Stimulated activated CD8-positive, alpha-beta memory T cell treated with anti-CD3 and anti-CD28 coated beads, Interleukin-7, amount 100 ng/mL, for 48 hours (primary cell): ENCODE measurements around the gene MPV17L2.
A peak's percentile ranks its signal among the peaks of the same experiment; 100 is the strongest.
"Not testable (repeated sequence)": the region's sequence is repeated elsewhere in the genome, so short reads cannot be mapped to it uniquely, and the experiment has no call there.

Experiments
- DNase-seq, 2 donors: peaks; one replicate each; pipeline ENCODE4 v3.0.0-alpha.2; 2020; ENCODE audit warnings: low read depth in 1 of 2; ENCODE audit errors: extremely low read depth in 1 of 2

MPV17L2 gene

DNA sequence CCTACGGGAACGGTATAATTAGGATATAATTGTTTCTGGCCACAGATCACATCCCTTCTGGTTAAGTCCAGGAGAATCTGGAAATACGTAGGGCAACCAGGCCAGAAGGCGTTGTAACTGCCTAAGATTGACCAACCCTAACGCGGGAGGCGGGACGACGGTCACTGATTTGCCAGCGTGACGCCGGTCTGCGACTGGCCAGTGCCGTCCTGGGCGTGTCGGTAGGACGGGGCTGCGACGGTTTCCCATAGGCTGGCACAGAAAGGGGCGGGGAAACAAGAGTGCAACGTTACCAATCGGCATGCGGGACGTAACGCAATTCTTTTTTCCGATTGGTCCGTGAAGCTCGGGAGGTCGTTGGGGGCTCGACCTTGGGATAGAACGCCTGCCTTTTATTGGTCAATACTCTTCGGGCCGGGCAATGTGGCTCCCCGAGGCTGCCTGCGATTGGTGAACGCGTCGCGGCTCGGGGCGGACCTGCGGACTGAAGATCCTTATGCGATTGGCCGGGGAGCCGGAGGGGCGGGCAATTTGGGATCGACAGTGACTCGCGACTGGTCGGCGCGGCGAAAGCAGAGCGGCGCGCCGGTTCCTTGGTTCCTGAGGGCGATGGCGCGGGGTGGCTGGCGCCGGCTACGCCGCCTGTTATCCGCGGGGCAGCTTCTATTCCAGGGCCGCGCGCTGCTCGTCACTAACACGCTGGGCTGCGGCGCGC, at the start of gene MPV17L2:
Gene MPV17L2 (plus strand): TSS at position 546 of the 715 bp plus-strand sequence. CDS start 64 bp downstream, at position 610.
- peak; percentile 97 to 99 for DNase-seq

DNA sequence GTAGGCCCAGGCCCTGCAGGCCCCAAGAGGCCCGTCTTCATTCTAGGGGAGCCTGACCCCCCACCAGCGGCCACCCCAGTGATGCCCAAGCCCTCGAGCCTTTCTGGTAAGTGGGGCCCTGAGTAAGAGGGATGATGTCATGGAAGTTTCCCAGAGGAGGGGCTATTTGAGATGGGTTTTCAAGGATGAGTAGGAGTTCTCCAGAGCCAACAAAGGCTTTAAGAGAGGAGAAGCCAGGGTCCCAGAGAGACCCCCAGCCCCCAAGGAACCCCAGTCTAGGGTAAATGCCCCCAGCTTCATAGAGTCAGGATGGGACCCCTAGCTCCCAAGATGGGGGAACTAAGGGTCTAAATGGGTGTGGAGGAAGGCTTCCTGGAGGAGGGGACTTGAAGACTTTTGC, 49.1 kb upstream of the MPV17L2 start:
- no peak for DNase-seq

DNA sequence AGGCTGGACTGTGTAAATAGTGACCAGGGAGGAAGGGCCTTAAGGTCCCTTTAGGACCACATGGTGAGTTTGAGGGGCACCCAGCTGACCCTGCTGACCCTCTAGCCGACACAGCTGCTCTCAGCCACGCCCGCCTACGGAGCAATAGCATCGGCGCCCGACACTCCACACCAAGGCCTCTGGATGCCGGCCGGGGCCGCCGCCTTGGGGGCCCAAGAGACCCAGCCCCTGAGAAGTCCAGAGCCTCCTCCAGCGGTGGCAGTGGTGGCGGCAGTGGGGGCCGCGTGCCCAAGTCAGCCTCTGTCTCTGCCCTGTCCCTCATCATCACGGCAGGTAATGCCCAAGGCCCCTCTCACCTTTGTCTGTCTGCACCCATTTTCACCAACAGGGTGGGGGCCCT, 48.7 kb upstream of the MPV17L2 start:
- no peak for DNase-seq

DNA sequence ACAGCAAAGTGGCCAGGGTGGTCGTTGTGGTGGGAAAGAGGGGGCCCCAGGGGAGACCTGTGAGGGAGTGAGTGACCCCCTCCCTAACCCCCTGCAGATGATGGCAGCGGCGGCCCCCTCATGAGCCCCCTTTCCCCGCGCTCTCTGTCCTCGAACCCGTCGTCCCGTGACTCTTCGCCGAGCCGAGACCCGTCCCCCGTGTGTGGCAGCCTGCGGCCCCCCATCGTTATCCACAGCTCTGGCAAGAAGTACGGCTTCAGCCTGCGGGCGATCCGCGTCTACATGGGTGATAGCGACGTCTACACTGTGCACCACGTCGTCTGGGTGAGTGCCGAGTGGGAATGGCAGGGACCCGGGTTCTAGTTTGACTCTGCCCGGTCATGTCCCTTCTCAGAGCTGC, 48.1 kb upstream of the MPV17L2 start:
- DNase-seq: no peak

DNA sequence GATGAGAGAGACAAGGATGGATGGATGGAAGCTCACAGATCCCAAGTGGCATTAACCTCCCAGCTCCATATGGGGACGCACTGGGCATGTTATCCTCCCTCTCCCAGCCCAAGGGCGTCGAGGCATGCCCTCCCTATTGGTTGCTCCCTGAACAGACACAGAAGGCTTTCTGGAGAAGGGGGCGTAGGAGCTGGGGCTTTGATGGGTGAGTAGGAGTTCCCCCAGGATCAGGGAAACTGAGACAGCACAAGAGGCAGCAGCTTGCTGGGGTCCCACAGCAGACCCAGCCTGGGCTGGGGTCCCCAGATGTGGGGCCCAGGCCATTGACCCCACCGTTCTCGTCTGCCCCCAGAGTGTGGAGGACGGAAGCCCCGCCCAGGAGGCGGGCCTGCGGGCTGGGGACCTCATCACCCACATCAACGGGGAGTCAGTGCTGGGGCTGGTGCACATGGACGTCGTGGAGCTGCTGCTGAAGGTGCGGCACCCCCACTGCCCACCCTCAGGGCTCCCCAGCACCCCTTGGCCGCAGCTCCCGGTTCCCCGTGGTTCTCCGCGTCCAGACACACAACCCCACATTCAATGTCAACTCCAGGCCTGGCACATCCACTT, 47.5 kb upstream of the MPV17L2 start:
- DNase-seq: no peak

DNA sequence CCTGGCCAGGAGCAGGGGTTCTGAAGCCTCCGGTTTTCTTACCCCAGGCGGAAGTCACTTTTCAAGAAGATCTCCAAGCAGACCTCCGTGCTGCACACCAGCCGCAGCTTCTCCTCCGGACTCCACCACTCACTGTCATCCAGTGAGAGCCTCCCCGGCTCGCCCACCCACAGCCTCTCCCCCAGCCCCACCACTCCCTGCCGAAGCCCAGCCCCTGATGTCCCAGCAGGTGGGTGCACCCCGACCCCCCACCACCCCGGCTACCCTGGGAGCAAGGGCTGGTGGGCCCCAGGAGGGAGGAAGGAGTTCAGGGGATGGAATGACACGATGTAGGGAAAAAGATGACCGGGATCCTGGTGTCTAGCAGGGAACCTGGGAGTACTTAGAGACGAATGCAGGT, 45.6 kb upstream of the MPV17L2 start:
- DNase-seq: no peak

DNA sequence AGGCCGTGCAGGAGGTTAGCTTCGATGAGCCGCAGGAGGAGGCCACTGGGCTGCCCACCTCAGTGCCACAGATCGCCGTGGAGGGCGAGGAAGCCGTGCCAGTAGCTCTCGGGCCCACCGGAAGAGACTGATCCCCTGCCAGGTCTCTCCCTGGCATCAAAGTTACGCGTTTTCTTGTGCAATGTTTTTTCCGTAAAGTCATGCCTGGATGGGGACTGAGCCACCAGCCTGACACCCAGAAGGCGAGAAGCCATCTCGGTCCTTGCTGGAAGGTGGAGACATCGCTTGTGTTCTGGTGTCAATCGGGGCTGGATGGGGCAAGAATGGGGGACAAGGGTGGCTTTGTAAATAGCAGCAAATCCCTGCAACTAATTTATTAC, 43.4 kb upstream of the MPV17L2 start:
- no peak for DNase-seq

DNA sequence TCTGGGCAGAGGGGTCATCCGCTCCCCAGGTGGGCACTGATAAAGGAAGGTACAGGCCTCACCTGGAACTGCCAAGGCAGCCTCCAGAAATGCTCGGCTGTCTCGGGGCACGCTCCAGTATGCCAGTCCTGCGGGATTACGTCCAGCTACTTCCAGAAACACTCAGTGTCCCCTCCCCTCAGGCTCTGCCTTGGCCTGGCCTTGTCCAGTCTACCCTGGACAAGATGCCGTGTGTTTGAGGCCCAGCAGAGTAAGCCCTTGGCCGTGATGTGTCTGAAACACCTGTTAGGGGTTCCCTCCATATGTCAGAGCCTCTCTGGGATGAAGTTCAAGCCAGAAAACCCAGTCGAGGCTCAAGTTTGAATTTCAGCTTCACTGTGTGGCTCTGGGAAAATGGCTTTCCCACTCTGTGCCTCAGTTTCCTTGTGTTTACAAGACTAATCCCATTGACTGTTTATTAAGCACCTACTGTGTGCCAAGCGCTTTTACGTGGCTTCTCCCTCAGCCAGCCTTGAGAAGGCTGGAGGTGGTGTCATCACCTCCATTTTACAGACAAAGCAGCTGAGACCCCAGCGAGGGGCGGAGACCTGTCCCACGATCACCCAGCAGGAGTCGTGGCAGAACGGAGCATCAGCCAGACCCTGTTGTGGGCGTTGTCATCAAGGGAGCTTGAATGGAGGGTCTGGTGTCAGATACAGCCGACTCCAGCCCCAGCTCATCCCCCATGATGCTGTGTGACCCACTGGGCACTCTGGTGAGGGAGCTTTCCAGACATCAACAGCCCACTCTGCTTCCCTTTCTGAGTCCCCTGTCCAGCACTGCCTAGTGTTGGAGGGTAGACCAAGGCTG, 42.0 kb upstream of the MPV17L2 start:
- DNase-seq: no peak

DNA sequence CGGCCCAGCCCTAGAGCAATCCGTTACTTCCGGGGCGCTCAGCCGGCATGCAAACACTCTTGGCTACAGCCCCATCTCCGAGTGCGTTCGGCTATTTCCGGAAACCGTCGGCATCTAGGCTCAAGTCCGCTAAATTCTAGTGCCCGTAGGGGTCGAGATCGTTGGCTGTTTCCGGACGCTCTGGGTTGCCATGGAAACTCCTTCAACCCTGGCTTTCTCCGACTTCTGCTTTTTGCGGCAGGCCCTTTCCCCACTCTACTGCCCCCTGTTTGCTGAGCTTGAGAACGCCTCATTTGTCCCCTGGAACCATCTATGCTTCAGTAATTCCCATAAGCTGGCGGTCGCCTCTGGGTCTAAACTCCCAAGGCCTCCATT, 40.6 kb upstream of the MPV17L2 start:
- DNase-seq: peak; percentile 94 to 97

DNA sequence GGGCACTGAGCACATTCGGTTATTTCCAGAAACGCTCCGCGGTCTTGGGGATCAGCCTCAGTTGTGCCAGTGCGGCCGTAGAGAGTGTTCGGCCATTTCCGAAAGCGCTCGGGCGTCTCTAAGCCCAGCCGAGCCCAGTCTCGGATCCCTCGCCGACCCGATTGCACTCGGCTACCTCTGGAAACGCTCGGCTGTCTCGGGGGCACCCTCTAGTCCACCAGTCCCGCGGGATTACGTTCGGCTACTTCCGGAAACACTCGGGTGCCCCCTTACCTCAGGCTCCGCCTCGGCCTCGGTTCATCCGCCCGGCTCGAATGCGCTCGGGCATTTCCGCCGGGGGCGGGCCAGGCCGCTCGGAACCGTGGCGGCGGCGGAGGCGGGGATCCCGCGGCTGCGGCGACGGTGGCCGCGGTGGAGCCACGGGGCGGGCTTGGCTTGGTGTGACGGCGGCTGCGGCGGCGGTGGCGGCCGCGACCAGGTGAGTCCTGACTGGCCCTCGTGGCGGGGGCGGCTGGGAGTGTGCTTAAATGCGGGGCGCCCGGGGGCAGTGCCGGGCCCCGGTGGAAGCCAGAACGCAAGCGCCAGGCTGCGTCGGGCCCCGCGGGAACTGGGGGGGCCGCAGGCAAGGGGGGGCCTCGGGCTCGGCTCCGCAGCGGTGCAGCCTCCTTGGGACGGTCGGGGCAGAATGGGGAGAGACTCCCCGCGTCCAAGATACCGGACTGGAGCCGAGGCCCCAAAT, 40.0 kb upstream of the MPV17L2 start, which contains the start of gene PIK3R2:
Gene PIK3R2 (plus strand): TSS at position 347 of the 739 bp plus-strand sequence. CDS start 2,717 bp downstream, outside the sequence.
- peak; percentile 97 to 100 for DNase-seq

DNA sequence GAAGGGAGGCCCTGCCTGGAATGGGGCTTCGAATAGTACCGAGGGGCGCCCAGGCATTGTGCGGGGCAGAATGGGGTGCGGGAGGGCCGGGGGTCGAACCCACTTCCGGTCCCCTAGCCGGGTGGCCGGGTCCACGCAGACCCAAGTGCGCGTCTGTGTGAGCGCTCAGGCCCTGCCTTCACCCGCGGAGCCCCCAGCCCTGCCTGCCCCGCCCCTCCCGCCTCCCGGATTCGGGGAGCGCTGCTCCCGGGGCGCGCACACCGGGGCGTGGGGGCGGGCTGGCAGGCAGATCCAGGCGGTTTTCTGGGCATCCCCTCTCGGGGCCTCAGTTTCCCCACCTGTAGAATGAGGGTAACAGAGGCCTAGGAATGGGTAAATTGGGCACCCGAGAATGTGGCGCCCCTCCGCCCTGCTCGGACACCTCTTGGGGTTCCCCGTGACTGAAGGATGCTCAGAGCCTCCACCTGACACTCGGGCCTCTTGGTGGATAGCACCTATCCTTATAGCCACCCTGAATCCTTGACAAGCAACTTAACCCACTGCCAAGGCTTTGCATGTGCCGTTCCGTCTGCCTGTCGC, 39.4 kb upstream of the MPV17L2 start:
- no peak for DNase-seq

DNA sequence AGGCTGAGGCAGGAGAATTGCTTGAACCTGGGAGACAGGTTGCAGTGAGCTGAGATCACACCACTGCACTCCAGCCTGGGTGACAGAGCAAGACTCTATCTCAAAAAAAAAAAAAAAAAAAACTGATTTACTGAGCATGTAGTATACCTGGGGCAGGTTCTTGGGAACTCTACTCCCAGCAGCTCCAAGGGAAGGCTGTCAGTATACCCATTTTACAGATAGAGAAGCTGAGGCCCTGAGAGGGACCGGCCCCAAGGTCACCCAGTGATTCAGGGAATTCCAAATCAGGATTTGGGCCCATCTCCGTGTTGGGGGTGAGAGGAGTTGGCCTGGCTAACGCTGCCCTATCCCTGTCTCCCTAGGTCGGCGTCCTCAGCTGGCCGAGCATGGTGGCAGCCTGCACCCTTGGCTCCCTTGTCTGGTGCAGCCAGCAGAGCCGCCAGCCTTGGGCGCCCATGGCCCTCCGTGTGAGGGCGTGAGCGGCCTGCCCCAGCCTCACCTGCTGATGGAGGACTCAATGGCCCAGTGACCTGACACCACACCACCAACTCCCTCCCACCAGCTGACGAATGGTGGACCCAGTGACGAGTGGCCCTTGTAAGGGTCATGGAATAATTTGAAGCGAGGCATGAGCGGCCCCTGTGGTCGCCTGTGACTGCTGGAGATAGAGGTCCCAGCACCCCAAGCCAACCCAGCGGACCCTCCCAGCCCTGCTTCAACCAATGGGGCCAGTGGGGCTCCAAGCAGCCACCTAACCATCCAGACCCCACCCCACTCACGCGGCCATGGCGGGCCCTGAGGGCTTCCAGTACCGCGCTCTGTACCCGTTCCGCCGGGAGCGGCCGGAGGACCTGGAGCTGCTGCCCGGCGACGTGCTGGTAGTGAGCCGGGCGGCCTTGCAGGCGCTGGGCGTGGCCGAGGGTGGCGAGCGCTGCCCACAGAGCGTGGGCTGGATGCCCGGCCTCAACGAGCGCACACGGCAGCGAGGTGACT, 37.6 kb upstream of the MPV17L2 start:
- no peak for DNase-seq

DNA sequence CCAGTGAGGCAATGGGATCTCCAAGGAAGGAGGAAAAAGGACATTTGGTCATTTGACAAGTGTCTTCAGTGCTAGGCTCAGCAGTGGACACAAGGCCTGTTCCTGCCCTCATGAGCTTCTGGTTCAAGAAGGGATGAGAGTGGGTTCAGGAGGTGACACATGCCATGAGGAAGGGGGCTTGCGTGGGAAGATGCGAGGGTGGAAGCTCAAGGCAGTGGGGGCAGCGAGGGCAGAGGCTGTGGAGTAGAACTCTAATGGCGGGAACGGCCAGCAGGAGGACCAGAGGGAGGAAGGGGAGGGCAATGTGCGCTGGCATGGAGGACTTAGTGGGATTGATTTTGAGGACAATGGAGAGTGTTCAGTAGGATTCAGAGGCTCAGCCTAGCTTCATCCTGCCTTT, 36.8 kb upstream of the MPV17L2 start:
- no peak for DNase-seq

DNA sequence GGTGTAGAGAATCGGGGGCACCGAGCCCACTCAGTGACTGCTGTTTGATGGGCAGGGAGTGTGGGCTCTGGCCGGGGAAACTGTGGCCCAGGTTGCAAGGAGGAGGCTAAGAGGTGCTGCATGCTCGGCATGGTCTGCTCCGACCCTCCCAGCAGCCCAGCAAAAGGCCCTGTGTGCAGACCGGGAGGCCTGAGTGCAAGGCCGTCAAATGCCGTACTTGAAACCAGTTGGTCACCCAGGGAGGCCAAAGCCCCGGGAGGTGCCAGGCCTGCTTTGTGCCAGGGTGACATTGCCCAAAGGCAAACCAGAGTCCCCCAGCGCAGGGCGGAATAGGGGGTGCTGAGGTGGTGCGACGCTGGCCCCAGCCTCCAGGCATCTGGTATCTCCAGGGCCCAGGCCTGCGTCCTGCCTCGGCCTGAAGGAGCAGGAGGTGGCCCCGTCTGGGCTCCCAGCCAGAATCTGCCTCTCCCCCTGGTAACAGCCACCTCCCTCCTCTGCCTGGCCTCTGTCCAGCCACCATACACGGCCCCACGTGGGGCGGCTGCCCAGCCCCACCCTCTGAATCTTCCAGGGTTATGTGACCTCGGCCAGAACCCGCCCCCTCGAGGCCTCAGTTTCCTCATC, 36.1 kb upstream of the MPV17L2 start:
- DNase-seq: no peak

DNA sequence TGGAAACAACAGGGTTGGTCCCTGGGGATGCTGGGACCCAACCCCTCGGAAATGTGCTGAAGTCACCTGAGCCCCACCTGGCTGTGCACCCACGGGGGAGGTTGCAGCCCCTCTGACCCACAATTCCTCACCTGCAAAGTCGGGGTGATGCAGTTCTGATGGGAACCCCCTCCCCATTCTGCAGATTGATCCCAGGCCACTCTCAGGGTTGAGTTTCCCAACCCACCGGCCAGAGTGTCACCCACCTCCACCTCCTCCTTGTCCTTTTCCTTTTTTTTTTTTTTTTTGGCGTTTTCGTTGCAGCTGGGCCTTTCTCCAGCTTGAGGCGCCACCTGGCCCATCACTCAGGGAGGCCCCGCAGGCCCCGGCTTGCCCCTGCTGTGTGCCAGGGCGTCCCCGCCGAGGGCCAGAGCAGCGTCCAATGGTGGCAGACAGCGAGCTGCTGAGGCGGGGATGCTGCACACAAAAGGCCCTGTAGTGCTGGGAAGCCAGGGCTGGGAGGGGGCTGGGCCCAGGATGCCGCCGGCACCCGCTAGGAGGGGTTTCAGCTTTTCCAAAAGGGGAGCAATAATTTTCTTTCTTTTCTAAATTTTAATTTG, 35.5 kb upstream of the MPV17L2 start:
- no peak for DNase-seq

DNA sequence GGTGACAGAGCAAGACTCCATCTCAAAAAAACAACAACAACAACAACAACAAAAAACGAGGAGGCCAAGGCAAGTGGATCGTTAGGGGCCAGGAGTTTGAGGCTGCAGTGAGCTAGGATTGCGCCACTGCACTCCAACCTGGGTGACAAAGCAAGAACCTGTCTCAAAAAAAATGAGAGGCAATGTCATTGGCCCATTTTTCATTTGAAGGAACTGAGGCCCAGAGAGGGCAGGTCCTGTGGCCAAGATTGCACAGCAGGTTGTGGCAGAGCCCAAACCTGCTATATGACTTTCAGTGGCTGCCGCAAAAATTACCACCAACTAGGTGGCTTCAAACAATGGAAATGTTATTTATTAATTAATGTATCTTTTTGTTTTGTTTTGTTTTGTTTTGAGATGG, 34.6 kb upstream of the MPV17L2 start:
- DNase-seq: no peak

DNA sequence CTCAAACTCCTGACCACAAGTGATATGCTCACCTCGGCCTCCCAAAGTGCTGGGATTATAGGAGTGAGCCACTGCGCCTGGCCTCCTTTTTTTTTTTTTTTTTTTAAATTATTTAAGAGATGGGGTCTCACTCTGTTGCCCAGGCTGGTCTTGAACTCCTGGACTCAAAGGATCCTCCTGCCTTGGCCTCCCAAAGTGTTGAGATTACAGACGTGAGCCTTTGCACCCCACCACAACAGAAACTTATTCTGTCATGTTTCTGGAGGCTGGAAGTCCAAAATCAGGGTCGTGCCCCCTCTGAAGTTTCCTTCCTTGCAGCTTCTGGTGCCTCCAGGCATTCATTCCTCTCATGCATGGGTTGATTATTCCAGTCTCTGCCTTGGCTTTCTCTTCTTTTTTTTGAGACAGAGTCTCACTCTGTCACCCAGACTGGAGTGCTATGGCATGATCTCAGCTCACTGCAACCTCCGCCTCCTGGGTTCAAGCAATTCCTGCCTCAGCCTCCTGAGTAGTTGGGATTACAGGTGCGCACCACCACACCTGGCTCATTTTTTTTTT, 33.9 kb upstream of the MPV17L2 start:
- not testable (repeated sequence) for DNase-seq

DNA sequence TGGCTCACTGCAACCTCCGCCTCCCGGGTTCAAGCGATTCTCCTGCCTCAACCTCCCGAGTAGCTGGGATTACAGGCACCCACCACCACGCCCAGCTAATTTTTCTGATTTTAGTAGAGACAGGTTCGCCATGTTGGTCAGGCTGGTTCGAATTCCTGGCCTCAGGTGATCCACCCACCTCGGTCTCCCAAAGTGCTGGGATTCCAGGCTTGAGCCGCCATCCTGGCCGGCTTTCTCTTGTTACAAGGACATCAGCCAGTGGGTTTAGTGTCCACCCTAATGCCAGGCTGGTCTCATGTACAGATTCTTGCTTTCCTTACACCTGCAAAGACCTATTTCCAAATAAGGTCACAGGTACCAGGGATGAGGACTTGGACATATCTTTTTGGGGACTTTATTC, 33.2 kb upstream of the MPV17L2 start:
- no peak for DNase-seq
